Activated naive CD4-positive, alpha-beta T cell treated with Interleukin-2 at 50 U/mL for 16 hours (primary cell): ENCODE results near the gene MED23.

ENCODE experiments used
- DNase-seq: peaks from one replicate; pipeline ENCODE4 v3.0.0-alpha.2; 2020

The MED23 gene

DNA sequence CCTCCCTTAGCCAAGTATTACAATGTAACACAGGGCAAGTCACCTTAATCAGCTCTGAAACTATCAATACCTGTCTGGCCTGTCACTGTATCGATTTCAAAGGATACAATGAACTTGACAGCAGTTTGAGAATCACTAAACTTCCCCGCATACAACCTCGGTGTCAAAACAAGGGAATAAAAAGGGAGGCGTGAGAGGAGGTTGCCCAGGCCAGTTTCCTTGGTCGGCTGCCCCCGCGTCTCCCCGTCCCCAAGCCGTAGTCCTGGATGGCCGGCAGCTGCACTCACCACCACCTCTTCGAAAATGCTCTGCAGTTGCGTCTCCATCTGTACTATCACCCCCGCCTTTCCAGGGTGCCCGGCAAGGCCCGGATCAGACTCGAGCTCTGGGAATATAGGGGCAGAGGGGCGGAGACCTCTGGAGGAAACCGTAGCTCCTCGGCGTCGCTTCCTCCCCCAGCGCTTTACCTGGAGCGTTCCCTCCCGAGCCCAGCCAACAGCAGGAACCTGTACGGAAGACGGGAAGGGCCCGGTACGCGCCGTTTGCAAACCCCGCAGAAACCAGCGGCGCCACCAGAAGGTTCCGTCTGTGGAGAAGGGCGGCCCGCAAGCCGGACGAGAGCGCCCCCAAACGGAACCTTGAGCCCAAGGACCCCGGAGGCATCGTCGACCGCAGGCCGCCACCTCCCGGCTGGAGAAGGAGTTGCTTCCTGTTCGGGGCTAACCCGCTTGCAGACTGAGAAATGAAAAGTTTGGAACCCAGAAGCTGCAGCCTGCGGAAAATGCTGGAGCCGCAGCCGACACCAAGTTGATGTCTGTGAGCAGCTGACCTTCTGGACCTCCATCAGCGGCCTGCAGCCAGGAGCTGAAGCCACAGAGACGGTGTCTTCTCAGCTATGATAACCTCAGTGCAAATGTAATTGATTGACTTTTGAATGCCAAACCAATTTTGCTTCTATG, at the start of gene MED23:
MED23 (minus strand) TSS at position 519 of the 959 bp plus-strand sequence; CDS start at position 326, 193 bp downstream.
- DNase-seq: peak; percentile 96

DNA sequence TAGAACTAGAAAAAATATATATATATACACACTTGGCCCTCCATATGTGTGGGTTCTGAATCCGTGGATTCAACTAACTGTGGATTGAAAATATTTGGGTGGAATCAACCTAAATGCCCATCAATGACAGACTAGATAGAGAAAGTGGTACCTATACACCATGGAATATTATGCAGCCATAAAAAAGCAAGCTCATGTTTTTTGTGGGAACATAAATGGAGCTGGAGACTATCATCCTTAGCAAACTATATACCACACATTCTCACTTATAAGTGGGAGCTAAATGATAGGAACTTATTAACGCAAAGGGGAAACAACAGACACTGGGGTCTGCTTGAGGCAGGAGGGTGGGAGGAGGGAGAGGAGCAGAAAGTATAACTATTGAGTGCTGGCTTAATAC, 45.1 kb upstream of the MED23 start:
- no peak for DNase-seq

DNA sequence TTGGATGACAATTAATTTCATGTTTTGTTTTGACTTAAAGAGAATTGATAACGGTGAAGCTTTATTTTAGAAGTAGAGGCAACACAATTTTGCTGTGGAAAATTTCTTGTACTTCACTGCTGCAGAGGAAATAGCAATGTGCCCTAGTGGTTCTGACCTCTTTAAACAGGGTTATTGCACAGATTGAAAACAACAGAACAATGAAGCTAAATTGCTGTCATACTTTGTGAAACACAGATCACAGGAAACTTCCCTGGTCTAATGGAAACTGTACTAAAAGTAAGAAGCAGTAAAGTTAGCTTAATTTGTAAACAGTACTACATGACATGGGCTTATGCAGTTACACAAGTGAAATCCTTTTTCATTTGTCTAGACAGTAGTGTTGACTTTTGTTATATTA, 41.8 kb upstream of the MED23 start:
- DNase-seq: no peak

DNA sequence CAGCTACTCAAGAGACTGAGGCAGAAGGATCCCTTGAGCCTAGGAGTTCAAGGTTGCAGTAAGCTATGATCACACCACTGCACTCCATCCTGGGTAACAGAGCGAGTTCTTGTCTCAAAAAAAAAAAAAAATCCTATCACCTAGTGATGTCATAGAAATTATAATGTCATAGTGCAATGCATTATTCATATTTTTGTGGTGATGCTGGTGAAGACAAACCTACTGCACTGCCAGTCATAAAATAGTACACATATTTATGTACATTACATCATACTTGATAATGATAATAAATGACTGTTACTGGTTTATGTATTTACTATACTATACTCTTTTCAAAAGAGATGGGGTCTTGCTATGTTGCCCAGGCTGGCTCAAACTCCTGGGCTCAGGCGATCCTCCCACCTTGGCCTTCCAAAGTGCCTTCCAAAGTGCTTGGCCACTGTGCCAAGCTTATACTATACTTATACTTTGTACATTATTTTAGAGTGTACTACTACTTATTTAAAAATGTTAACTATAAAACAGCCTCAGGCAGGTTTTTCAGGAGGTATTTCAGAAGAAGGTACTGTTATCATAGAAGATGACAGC, 35.6 kb upstream of the MED23 start:
- DNase-seq: no peak

DNA sequence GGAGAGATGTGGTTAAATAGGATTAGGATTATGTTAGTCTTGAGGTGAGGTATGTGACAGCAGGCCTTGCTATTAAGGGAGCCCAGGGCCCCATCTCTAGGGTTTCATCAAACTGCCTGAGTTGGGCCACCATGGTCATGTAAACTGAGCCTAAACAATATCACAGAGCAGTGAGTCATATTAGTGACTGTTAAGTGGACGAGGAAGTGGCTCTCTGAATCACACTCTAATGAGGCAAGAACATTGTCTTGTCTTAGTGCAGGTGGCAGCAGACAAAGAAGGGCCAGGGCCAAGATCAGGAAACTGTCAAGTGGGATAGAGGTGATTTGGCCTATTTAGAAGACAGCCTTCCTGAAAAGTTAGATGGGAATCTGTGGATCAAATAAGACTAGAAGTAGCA, 32.2 kb upstream of the MED23 start:
- DNase-seq: no peak

GRCh38 chr6:131658287-131658686, 30.2 kb upstream of the MED23 start:
- DNase-seq: no peak

DNA sequence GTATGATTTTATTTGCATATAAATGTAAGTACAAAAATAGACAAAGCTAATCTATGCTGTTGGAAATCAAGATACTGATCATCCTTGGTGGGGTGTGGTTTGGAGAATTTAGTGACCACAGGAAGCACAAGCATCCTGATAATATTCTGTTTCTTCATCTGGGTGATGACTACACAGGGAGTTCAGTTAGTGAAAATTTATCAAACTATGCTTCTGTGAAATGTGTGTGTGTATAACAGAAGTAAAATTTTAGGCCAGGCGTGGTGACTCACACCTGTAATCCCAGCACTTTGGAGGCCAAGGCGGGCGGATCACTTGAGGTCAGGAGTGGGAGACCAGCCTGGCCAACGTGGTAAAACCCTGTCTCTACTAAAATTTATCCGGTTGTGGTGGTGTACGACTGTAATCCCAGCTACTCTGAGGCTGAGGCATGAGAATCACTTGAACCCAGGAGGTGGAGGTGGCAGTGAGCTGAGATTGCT, 29.6 kb upstream of the MED23 start:
- no peak for DNase-seq

DNA sequence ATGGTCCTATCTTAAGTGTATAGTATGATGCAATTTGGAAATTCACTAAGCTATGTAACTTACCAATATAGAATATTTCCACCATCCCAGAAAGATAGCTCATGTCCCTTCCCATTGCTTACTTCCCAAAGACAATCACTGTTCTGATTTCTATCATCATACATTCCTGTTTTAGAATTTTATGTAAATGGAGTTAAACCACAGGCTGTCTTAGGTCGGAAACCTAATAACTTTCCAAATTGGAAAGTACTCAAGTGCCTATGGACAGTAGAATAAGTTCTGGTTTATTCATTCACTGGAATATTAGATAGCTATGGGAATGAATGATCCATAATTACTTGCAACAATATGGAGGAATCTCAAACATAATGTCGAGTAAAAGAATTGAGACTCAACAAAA, 29.2 kb upstream of the MED23 start:
- no peak for DNase-seq

DNA sequence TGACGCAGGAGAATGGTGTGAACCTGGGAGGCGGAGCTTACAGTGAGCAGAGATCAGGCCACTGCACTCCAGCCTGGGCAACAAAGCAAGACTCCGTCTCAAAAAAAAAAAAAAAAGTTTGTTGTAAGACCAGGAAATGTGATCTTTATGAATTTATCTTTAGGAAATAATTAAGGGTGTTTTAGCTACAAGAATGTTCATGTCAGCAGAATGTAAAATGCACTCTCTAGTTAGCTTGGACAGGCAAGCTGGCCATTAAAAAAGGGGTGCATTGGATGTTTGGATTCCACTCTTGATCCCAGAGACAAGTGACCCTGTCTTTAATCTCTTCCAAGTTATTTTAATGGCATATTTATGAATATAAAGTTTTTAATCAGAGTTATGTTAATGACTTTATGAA, 28.6 kb upstream of the MED23 start:
- no peak for DNase-seq

DNA sequence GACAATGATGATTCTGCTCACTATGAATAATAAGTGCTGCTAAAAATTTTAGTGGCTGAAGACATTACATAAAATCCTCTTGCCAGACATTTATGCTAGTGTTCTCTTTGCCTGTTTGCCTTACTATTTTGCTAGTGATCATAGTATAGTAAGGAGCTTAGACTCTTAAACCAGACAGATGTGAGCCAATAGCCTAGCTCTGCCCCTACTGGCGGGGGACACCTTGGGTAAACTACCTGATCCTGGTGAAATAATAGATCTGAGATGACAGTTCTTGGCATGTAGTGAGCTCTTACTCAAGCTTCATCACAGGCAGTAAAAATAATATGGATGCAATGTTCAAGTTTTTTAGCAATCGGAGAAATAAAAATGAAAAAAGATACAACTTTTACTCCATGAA, 27.9 kb upstream of the MED23 start:
- no peak for DNase-seq

DNA sequence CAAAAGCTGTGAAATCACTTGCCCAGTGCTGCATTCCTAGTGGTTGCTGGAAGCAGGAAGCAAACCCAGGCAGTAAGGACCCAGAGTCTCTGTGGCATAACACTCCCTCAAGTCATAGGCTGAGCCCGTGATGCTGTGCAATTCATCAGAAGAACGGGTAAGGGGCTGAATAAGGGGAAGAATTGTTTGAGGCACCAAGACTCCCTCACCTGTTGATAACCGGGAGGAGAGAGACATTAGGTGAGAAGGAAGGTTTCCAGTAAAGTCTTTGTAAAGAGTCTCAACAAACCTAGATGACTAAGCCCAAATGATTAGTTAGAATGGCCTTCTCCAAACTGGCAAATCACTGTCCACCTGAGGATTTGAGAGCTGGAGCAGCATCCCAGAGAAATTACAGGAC, 27.3 kb upstream of the MED23 start:
- DNase-seq: no peak

DNA sequence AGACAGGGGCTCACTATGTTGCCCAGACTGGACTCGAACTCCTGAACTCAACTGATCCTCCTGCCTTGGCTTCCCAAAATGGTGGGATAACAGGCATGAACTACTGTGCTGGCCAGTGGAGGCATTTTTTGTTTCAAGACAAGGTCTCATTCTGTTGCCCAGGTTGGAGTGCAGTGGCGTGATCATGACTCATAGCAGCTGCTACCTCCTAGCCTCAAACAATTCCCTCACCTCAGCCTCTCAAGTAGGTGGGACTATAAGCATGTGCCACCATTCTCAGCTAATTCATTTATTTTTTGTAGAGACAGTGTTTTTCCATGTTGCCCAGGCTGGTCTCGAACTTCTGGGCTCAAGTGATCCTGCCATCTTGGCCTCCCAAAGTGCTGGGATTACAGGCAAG, 26.3 kb upstream of the MED23 start:
- DNase-seq: no peak

- DNase-seq: no peak
Observed at GRCh38 chr6:131652472-131652871, 24.4 kb upstream of the MED23 start.

GRCh38 chr6:131651782-131652181, 23.7 kb upstream of the MED23 start:
- no peak for DNase-seq

DNA sequence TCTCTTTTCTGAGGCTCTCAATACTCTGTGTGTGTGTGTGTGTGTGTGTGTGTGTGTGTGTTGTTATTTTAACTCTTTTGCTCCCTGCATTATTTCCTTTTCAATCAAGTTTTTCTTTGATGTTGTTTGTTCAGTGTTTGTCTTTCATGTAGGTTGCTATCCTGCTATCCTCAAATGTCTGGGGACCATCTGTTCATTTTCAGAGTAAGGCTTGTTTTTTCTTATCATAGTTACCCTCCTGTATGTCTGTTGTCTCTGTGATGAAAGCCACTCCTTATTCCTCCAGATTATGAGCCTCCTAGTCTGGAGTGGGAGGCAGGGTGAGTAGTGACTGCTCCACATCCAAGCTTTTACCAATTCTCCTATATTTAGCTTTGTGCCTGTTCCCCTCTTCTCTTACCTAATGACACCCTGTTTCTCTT, 18.2 kb upstream of the MED23 start:
- no peak for DNase-seq

- DNase-seq: no peak
Observed at GRCh38 chr6:131645846-131646245, 17.8 kb upstream of the MED23 start.

- DNase-seq: no peak
Observed at GRCh38 chr6:131644921-131645320, 16.9 kb upstream of the MED23 start.

GRCh38 chr6:131643855-131644460, 15.9 kb upstream of the MED23 start:
- DNase-seq: no peak

- DNase-seq: no peak
Observed at GRCh38 chr6:131642987-131643611, 15.1 kb upstream of the MED23 start.

GRCh38 chr6:131642565-131642964, 14.5 kb upstream of the MED23 start:
- DNase-seq: no peak

GRCh38 chr6:131641554-131641953, 13.5 kb upstream of the MED23 start:
- DNase-seq: no peak

DNA sequence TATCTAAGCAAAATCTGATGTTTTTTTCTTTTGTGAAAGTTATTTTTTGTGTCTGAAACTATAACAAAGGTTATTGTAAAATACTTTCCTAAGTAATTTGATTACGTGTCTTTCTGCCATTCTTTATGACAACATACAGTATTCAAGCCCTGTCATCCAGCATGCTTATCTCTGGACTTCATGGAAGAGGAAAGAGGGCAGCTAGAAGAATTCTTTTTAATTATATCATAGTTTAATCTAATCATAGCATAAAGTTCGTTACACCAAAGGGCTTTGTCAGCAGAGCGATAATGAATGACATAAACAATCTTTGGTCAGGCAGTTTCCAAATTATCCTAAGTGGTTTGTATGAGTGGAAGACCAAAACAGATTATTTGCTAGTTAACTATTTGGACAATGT, 12.5 kb upstream of the MED23 start:
- DNase-seq: no peak

- no peak for DNase-seq
Observed at GRCh38 chr6:131640100-131640499, 12.1 kb upstream of the MED23 start.
